ENCODE measurements around the gene KRTAP10-1.
"Not testable (repeated sequence)": the region's sequence is repeated elsewhere in the genome, so short reads cannot be mapped to it uniquely, and the experiment has no call there.

DNA sequence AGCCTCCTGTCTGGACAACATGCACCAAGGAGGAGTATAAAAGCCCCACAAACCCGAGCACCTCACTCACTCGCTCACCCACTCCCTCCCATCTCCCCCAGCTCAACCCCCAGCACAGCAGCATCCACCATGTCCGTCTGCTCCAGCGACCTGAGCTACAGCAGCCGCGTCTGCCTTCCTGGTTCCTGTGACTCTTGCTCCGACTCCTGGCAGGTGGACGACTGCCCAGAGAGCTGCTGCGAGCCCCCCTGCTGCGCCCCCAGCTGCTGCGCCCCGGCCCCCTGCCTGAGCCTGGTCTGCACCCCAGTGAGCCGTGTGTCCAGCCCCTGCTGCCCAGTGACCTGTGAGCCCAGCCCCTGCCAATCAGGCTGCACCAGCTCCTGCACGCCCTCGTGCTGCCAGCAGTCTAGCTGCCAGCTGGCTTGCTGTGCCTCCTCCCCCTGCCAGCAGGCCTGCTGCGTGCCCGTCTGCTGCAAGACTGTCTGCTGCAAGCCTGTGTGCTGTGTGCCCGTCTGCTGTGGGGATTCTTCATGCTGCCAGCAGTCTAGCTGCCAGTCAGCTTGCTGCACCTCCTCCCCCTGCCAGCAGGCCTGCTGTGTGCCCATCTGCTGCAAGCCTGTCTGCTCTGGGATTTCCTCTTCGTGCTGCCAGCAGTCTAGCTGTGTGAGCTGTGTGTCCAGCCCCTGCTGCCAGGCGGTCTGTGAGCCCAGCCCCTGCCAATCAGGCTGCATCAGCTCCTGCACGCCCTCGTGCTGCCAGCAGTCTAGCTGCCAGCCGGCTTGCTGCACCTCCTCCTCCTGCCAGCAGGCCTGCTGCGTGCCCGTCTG lies 33.8 kb upstream of the KRTAP10-1 start, which contains the start of gene KRTAP10-4:
- TF ChIP-seq, protein P1, sequence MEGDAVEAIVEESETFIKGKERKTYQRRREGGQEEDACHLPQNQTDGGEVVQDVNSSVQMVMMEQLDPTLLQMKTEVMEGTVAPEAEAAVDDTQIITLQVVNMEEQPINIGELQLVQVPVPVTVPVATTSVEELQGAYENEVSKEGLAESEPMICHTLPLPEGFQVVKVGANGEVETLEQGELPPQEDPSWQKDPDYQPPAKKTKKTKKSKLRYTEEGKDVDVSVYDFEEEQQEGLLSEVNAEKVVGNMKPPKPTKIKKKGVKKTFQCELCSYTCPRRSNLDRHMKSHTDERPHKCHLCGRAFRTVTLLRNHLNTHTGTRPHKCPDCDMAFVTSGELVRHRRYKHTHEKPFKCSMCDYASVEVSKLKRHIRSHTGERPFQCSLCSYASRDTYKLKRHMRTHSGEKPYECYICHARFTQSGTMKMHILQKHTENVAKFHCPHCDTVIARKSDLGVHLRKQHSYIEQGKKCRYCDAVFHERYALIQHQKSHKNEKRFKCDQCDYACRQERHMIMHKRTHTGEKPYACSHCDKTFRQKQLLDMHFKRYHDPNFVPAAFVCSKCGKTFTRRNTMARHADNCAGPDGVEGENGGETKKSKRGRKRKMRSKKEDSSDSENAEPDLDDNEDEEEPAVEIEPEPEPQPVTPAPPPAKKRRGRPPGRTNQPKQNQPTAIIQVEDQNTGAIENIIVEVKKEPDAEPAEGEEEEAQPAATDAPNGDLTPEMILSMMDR (conservative IDR thresholded peaks at IDR 0.05): not testable (repeated sequence)
- TF ChIP-seq ZFX (IDR thresholded peaks at IDR 0.05): not testable (repeated sequence)
